Fibroblast of pulmonary artery (primary cell): Measurements from ENCODE around the gene GLRX2.

ENCODE experiments used
- DNase-seq: peaks from one replicate; pipeline ENCODE4 v3.0.0-alpha.2; 2010; ENCODE audit warnings: low read depth
- H3K4me3 ChIP-seq: replicated peaks from 2 replicates; pipeline ENCODE4 v1.5.1; 2011; ENCODE audit warnings: low read depth, mild to moderate bottlenecking, control low read depth, low read length, moderate library complexity
- CTCF ChIP-seq: IDR thresholded peaks from 2 replicates; pipeline ENCODE4 v1.5.1; 2011; ENCODE audit warnings: mild to moderate bottlenecking, control low read depth, low read length, inconsistent platforms; ENCODE audit errors: missing control alignments

GLRX2 gene

GRCh38 chr1:193104907-193105820, at the start of gene GLRX2:
Gene GLRX2 (minus strand): TSS chr1:193105414. CDS start chr1:193105382, 32 bp downstream.
- H3K4me3 ChIP-seq, result peak within 1 kb of the TSS; percentile 75
- DNase-seq, result peak; percentile 85
- no peak for TF ChIP-seq CTCF

GRCh38 chr1:193144999-193145398, 39.8 kb upstream of the GLRX2 start:
- H3K4me3 ChIP-seq, result no peak overlapping the region
- TF ChIP-seq CTCF, result no peak

GRCh38 chr1:193144361-193144938, 39.2 kb upstream of the GLRX2 start:
- no peak overlapping the region for H3K4me3 ChIP-seq
- TF ChIP-seq CTCF, result no peak
- DNase-seq, result no peak

More at GRCh38 chr1:193144999-193145398, 39.8 kb upstream of the GLRX2 start:
- DNase-seq, result no peak

- TF ChIP-seq CTCF, result peak; percentile 45
- peak; percentile 52 for DNase-seq
- H3K4me3 ChIP-seq, result no peak overlapping the region
These were observed 38.1 kb upstream of the GLRX2 start for GRCh38 chr1:193143285-193143684.

- no peak for DNase-seq
- TF ChIP-seq CTCF, result no peak
- no peak overlapping the region for H3K4me3 ChIP-seq
These were observed 37.2 kb upstream of the GLRX2 start for GRCh38 chr1:193142409-193142808.

GRCh38 chr1:193141804-193142203, 36.6 kb upstream of the GLRX2 start:
- DNase-seq, result no peak
- H3K4me3 ChIP-seq, result no peak overlapping the region
- no peak for TF ChIP-seq CTCF
